Measurements from ENCODE around the gene CORO2A.

Gene CORO2A

GRCh38 chr9:98192503-98193335 lies at the start of gene CORO2A:
TSS of gene CORO2A (minus strand) at chr9:98192637. CDS start at chr9:98157660, 34,977 bp downstream.
- no peak for DNase-seq (ENCODE audit: low read depth, low spot score)

GRCh38 chr9:98241357-98242300 lies 49.2 kb upstream of the CORO2A start:
- no peak for DNase-seq (ENCODE audit: low read depth, low spot score)

GRCh38 chr9:98240475-98240874 lies 48.0 kb upstream of the CORO2A start:
- DNase-seq (ENCODE audit: low read depth, low spot score): no peak

GRCh38 chr9:98236901-98237487 lies 44.6 kb upstream of the CORO2A start:
- DNase-seq (ENCODE audit: low read depth, low spot score): no peak

- no peak for DNase-seq (ENCODE audit: low read depth, low spot score)
These were observed 42.7 kb upstream of the CORO2A start for GRCh38 chr9:98235126-98235525.

- DNase-seq (ENCODE audit: low read depth, low spot score): no peak
These were observed 41.9 kb upstream of the CORO2A start for GRCh38 chr9:98234245-98234825.

GRCh38 chr9:98232926-98233325 lies 40.5 kb upstream of the CORO2A start:
- no peak for DNase-seq (ENCODE audit: low read depth, low spot score)

- no peak for DNase-seq (ENCODE audit: low read depth, low spot score)
These were observed 39.5 kb upstream of the CORO2A start for GRCh38 chr9:98231770-98232478.

GRCh38 chr9:98230789-98231188 lies 38.4 kb upstream of the CORO2A start:
- DNase-seq (ENCODE audit: low read depth, low spot score): no peak

GRCh38 chr9:98230304-98230703 lies 37.9 kb upstream of the CORO2A start:
- DNase-seq (ENCODE audit: low read depth, low spot score): no peak

- no peak for DNase-seq (ENCODE audit: low read depth, low spot score)
These were observed 37.2 kb upstream of the CORO2A start for GRCh38 chr9:98229620-98230019.

GRCh38 chr9:98229090-98229395 lies 36.6 kb upstream of the CORO2A start:
- DNase-seq (ENCODE audit: low read depth, low spot score): no peak

GRCh38 chr9:98228392-98229089 lies 36.1 kb upstream of the CORO2A start:
- no peak for DNase-seq (ENCODE audit: low read depth, low spot score)

- no peak for DNase-seq (ENCODE audit: low read depth, low spot score)
These were observed 35.4 kb upstream of the CORO2A start for GRCh38 chr9:98227883-98228282.

GRCh38 chr9:98226957-98227356 lies 34.5 kb upstream of the CORO2A start:
- DNase-seq (ENCODE audit: low read depth, low spot score): no peak

- DNase-seq (ENCODE audit: low read depth, low spot score): no peak
These were observed 34.1 kb upstream of the CORO2A start for GRCh38 chr9:98226516-98226915.

- no peak for DNase-seq (ENCODE audit: low read depth, low spot score)
These were observed 32.6 kb upstream of the CORO2A start for GRCh38 chr9:98225015-98225442.

GRCh38 chr9:98222885-98223691 lies 30.7 kb upstream of the CORO2A start:
- DNase-seq (ENCODE audit: low read depth, low spot score): no peak

- no peak for DNase-seq (ENCODE audit: low read depth, low spot score)
These were observed 28.5 kb upstream of the CORO2A start for GRCh38 chr9:98220911-98221310.

Measured in iPS DF 19.7 (cell line).